Spleen (tissue), 11 donors: ENCODE measurements around the gene CEP95. TPM values are rescaled to one million over a fixed set of nuclear protein-coding genes. Genes with fewer than 3 reads are reported as not detected.
"Not testable (repeated sequence)": the region's sequence is repeated elsewhere in the genome, so short reads cannot be mapped to it uniquely, and the experiment has no call there.

Source experiments
- DNase-seq: peaks from one replicate; pipeline ENCODE4 v3.0.0-alpha.2; 2020
- H3K27ac ChIP-seq, 8 donors: fragments of 200-600 bp; sonication (generic) in 7 of 8; 1 replicate in 4 of 8; 2 replicates in 4 of 8; pipeline versions ENCODE4 v1.5.0 to v1.8.0; 2016 to 2021; ENCODE audit warnings: inconsistent platforms in 4 of 8, mild to moderate bottlenecking in 4 of 8, moderate library complexity in 1 of 8
- H3K27me3 ChIP-seq, 7 donors: fragments of 200-600 bp; sonication (generic) in 6 of 7; replicated peaks in 1 of 7; 1 replicate in 4 of 7; 2 replicates in 3 of 7; pipeline versions ENCODE4 v1.5.0 to v1.8.0; 2016 to 2021; ENCODE audit warnings: inconsistent platforms in 3 of 7, mild to moderate bottlenecking in 1 of 7
- H3K36me3 ChIP-seq, 6 donors: fragments of 200-600 bp; sonication (generic) in 5 of 6; 1 replicate in 4 of 6; 2 replicates in 2 of 6; pipeline versions ENCODE4 v1.5.0 to v1.8.0; 2016 to 2021; ENCODE audit warnings: inconsistent platforms in 2 of 6
- H3K4me1 ChIP-seq, 6 donors: fragments of 200-600 bp; sonication (generic) in 5 of 6; 1 replicate in 3 of 6; 2 replicates in 3 of 6; pipeline versions ENCODE4 v1.5.0 to v1.8.0; 2016 to 2021; ENCODE audit warnings: inconsistent platforms in 3 of 6
- H3K4me3 ChIP-seq, 8 donors: fragments of 200-600 bp; sonication (generic) in 7 of 8; 1 replicate in 4 of 8; 2 replicates in 4 of 8; pipeline versions ENCODE4 v1.5.0 to v1.8.0; 2016 to 2021; ENCODE audit warnings: inconsistent platforms in 4 of 8, mild to moderate bottlenecking in 4 of 8, moderate library complexity in 2 of 8
- H3K9me3 ChIP-seq, 8 donors: fragments of 200-600 bp; sonication (generic) in 7 of 8; 1 replicate in 4 of 8; 2 replicates in 4 of 8; pipeline versions ENCODE4 v1.5.0 to v1.8.0; 2016 to 2021; ENCODE audit warnings: inconsistent platforms in 4 of 8
- POLR2A ChIP-seq, 3 donors: fragments of 450-650 bp; IDR thresholded peaks; one replicate each; pipeline ENCODE4 v1.5.1; 2017; ENCODE audit warnings: antibody characterized with exemption in 3 of 3, mild to moderate bottlenecking in 1 of 3
- POLR2AphosphoS5 ChIP-seq, 3 donors: sonication (generic); formaldehyde crosslinking; IDR thresholded peaks; one replicate each; pipeline ENCODE4 v1.5.1; 2017; ENCODE audit warnings: antibody characterized with exemption in 3 of 3
- WGBS, 5 donors: extraction: QIAGEN DNeasy Blood & Tissue Kit in 3 of 5; methylation state at CpG; one replicate each; pipeline versions ENCODE4 v1.1.5 to v1.1.7; 2013 to 2018; 5-methylcytosine and 5-hydroxymethylcytosine counted together
- intact Hi-C: fragments of 100-400 bp; cut with DNase I; formaldehyde crosslinking; loops from one replicate; pipeline ENCODE4 v1.15.0; 2023; ENCODE audit warnings: low total_unique reads
- polyA plus RNA-seq, 3 donors: library from polyadenylated mRNA; stranded (reverse); fragments of 200-250 nt; gene quantifications; one replicate each; pipeline ENCODE4 v1.2.1, GENCODE V29; 2013
- total RNA-seq, 7 donors: library from RNA; depleted of rRNA in 3 of 7; stranded (reverse); fragments of >200 nt in 3 of 7; fragmentation: NEBNext Ultra II Directional in 4 of 7; extraction: Animal tissue kit (Norgen Biotek cat#: 25700) in 4 of 7; gene quantifications; one replicate each; pipeline versions ENCODE4 v1.1.0 to v1.2.1, GENCODE V29; 2016 to 2021
- TF ChIP-seq, protein P1 (sequence below), 11 experiments: fragments of 200-600 bp in 7 of 11; fragments of 450-650 bp in 4 of 11; sonication (generic) in 4 of 11; IDR thresholded peaks in 8 of 11; conservative IDR thresholded peaks in 3 of 11; 1 replicate in 7 of 11; 2 replicates in 4 of 11; pipeline versions ENCODE4 v1.4.0 to v1.8.0; 2016 to 2021; ENCODE audit warnings: antibody characterized with exemption in 11 of 11, inconsistent platforms in 4 of 11, mild to moderate bottlenecking in 1 of 11
- donor health status: healthy with polysubstance abuse.
- donor health status: DM: no; HTN: no; CAD: no; lungs with moderate emphysema.
- donor health status: DM: no; HTN: no; CAD: no.
- donor health status: Bipolar disorder and iron deficiency.
- donor health status: healthy.
- donor health status: DM: no; HTN: no; CAD: no.
- donor health status: DM: yes; HTN: yes; CAD: no.

The CEP95 gene
- total and polyA plus RNA-seq, 10 donors, result 33.5 to 83.9 (median 53.5) TPM

GRCh38 chr17:64459284-64459747, 47.5 kb upstream of the CEP95 start:
- 86 to 94% (median 89%) methylated on average over 6 of the region's 6 CpGs for WGBS, 5 donors
- Histone ChIP-seq H3K4me3 (no peak overlapping the region), H3K36me3 (peaks cover 0 to 40% (median 0%) of the 10 kb centered on the region in 6 donors), H3K27ac (no peak overlapping the region), H3K4me1 (peaks cover 8 to 51% (median 31%) of the 10 kb centered on the region in 6 donors), H3K9me3 (no peaks in the 10 kb centered on the region), H3K27me3 (no peaks in the 10 kb centered on the region)
- DNase-seq, result no peak
- intact Hi-C loops, result no loop called here
- TF ChIP-seq POLR2A (IDR thresholded peaks at IDR 0.05), result no peak
- TF ChIP-seq POLR2AphosphoS5 (IDR thresholded peaks at IDR 0.05), result no peak
- TF ChIP-seq, protein P1, sequence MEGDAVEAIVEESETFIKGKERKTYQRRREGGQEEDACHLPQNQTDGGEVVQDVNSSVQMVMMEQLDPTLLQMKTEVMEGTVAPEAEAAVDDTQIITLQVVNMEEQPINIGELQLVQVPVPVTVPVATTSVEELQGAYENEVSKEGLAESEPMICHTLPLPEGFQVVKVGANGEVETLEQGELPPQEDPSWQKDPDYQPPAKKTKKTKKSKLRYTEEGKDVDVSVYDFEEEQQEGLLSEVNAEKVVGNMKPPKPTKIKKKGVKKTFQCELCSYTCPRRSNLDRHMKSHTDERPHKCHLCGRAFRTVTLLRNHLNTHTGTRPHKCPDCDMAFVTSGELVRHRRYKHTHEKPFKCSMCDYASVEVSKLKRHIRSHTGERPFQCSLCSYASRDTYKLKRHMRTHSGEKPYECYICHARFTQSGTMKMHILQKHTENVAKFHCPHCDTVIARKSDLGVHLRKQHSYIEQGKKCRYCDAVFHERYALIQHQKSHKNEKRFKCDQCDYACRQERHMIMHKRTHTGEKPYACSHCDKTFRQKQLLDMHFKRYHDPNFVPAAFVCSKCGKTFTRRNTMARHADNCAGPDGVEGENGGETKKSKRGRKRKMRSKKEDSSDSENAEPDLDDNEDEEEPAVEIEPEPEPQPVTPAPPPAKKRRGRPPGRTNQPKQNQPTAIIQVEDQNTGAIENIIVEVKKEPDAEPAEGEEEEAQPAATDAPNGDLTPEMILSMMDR (IDR thresholded peaks at IDR 0.05 in 8 of 11, conservative IDR thresholded peaks at IDR 0.05 in 3 of 11), result no peak

- DNase-seq, H3K4me3 ChIP-seq, H3K27ac ChIP-seq, H3K27me3 ChIP-seq, H3K9me3 ChIP-seq, intact Hi-C loops: not testable (repeated sequence)
- 95 to 99% (median 97%) methylated on average over 7 of the region's 7 CpGs for WGBS, 5 donors
- H3K36me3 ChIP-seq, result peaks cover 0 to 38% (median 0%) of the 10 kb centered on the region in 6 donors
- peaks cover 8 to 46% (median 31%) of the 10 kb centered on the region in 6 donors for H3K4me1 ChIP-seq
Observed at GRCh38 chr17:64459818-64460217, 47.0 kb upstream of the CEP95 start.

DNA sequence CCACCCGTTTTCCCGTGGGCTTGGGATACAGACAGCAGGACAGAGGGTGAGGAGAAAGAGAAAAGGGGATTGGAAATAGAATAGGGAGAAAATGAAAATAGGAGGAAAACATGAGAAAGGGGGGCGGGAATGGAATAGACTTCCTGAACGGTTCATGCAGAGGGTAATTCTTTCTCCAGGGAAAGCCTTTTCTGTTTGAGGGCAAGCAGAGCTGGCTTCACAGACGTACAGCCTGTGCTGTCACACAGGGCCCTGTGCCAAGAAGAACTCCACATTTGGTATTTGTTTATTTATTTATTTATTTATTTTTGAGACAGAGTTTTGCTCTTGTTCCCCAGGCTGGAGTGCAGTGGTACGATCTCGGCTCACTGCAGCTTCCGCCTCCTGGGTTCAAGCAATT, 45.8 kb upstream of the CEP95 start:
- TF ChIP-seq, protein P1 (IDR thresholded peaks at IDR 0.05 in 8 of 11, conservative IDR thresholded peaks at IDR 0.05 in 3 of 11), result no peak
- TF ChIP-seq POLR2AphosphoS5 (IDR thresholded peaks at IDR 0.05) (no peak), POLR2A (IDR thresholded peaks at IDR 0.05) (no peak)
- Histone ChIP-seq H3K27ac (no peak overlapping the region), H3K4me3 (no peak overlapping the region), H3K36me3 (peaks cover 0 to 44% (median 0%) of the 10 kb centered on the region in 6 donors), H3K4me1 (peaks cover 6 to 35% (median 20%) of the 10 kb centered on the region in 6 donors), H3K27me3 (no peaks in the 10 kb centered on the region), H3K9me3 (no peaks in the 10 kb centered on the region)
- intact Hi-C loops, result no loop called here
- WGBS, 5 donors, result 81 to 91% (median 87%) methylated on average over 8 of the region's 8 CpGs
- no peak for DNase-seq

DNA sequence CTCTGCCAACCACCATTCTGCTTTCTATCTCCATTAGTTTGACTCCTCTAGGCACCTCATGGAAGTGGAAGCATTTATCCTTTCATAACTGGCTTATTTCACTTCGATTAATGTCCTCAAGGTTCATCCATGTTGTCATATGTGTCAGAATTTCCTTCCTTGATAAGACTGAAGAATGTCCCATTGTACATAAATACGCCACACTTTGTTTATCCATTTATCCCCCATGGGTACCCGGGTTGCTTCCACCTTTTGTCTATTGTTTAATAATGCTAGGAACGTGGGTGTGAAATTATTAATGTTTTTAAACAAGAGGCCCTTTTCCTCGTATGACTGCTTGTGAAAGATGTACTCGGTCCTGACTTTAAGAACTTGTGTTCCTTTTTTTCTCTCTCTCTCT, 45.0 kb upstream of the CEP95 start:
- H3K4me3 ChIP-seq, result no peak overlapping the region
- DNase-seq, result no peak
- peaks cover 0 to 52% (median 0%) of the 10 kb centered on the region in 6 donors for H3K36me3 ChIP-seq
- 60 to 79% (median 71%) methylated on average over 6 of the region's 6 CpGs for WGBS, 5 donors
- peaks cover 0 to 27% (median 12%) of the 10 kb centered on the region in 6 donors for H3K4me1 ChIP-seq
- TF ChIP-seq POLR2AphosphoS5 (IDR thresholded peaks at IDR 0.05) (no peak), POLR2A (IDR thresholded peaks at IDR 0.05) (no peak)
- TF ChIP-seq, protein P1 (IDR thresholded peaks at IDR 0.05 in 8 of 11, conservative IDR thresholded peaks at IDR 0.05 in 3 of 11), result no peak
- intact Hi-C loops, result no loop called here
- H3K27me3 ChIP-seq, result no peaks in the 10 kb centered on the region
- no peak overlapping the region for H3K27ac ChIP-seq
- no peaks in the 10 kb centered on the region for H3K9me3 ChIP-seq
